ENCODE data around the gene IMPDH1. TPM values are rescaled to one million over a fixed set of nuclear protein-coding genes. Genes with fewer than 3 reads are reported as not detected.

Gene IMPDH1
- total RNA-seq, 4 donors from 2014 or later = 30.2 to 53.7 (median 41.6) TPM

DNA sequence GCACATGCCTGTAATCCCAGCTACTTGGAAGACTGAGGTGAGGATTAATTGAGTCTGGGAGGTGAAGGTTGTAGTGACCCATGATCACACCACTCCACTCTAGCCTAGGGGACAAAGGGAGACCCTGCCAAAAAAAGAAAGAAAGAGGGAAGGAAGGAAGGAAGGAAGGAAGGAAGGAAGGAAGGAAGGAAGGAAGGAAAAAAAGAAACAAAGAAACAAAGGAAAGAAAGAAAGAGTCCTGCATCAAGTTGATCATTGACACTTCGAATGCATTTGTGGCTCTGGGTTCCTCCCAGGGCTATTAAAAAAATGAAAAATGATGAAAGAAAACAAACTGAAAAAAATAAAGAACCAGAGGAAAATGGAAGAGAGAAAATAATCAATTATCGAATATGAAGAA is 44.4 kb downstream of the IMPDH1 start:
- intact Hi-C loops (cut with DNase I) = no loop called here
- H3K27me3 ChIP-seq = peaks cover 0 to 49% (median 0%) of the 10 kb centered on the region in 4 donors

DNA sequence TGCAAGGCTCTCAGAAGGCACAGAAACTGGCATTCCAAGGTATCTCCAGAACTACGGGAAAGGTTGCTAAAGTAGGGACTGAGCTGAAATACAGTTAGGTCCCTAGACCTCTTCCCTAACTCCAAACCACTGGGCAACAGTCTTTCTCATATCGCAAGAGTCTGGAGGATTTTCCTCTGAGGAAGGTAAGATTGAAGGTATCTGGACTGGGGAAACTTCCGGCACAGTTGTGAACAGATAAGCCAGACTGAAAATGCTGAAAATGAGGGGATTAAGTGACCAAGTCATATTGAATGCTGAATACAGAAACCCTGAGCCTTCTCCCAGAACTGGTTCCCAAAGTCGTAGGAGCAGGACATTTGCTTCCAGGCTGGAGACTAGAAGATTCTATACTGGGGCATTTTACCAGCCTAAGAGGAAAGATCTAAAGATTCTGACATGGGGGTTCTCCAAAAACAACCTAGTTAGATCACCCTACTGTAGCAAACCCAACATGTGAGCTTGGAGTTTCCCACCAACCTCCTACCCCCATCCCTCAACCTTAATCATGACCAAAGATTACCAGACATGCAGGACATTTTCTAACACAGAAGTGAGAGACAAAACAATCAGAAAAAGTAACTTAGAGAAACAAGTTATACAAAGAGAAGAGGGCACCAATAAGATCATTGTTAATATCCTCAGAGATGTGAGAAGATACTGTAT is 45.5 kb downstream of the IMPDH1 start:
- no peaks in the 10 kb centered on the region for H3K9me3 ChIP-seq
- H3K27me3 ChIP-seq = peaks cover 0 to 60% (median 0%) of the 10 kb centered on the region in 4 donors
- intact Hi-C loops (cut with DNase I) = no loop called here
- no peak overlapping the region for H3K4me3 ChIP-seq
- DNase-seq = no peak
- 83 to 87% methylated on average over 4 of the region's 4 CpGs for WGBS, 2 donors
- TF ChIP-seq POLR2A (IDR thresholded peaks at IDR 0.05) = no peak
- TF ChIP-seq, protein P1, sequence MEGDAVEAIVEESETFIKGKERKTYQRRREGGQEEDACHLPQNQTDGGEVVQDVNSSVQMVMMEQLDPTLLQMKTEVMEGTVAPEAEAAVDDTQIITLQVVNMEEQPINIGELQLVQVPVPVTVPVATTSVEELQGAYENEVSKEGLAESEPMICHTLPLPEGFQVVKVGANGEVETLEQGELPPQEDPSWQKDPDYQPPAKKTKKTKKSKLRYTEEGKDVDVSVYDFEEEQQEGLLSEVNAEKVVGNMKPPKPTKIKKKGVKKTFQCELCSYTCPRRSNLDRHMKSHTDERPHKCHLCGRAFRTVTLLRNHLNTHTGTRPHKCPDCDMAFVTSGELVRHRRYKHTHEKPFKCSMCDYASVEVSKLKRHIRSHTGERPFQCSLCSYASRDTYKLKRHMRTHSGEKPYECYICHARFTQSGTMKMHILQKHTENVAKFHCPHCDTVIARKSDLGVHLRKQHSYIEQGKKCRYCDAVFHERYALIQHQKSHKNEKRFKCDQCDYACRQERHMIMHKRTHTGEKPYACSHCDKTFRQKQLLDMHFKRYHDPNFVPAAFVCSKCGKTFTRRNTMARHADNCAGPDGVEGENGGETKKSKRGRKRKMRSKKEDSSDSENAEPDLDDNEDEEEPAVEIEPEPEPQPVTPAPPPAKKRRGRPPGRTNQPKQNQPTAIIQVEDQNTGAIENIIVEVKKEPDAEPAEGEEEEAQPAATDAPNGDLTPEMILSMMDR (IDR thresholded peaks at IDR 0.05) = no peak
- H3K4me1 ChIP-seq = peaks cover 16 to 42% (median 17%) of the 10 kb centered on the region in 3 donors
- no peaks in the 10 kb centered on the region for H3K36me3 ChIP-seq
- H3K27ac ChIP-seq = no peak overlapping the region

More for the DNA sequence above, 44.4 kb downstream of the IMPDH1 start:
- no peaks in the 10 kb centered on the region for H3K9me3 ChIP-seq
- H3K27ac ChIP-seq = no peak overlapping the region
- WGBS, 2 donors = 85 to 93% methylated on average over 2 of the region's 2 CpGs
- peaks cover 14 to 38% (median 15%) of the 10 kb centered on the region in 3 donors for H3K4me1 ChIP-seq
- DNase-seq = no peak
- no peak overlapping the region for H3K4me3 ChIP-seq
- no peak for TF ChIP-seq POLR2A (IDR thresholded peaks at IDR 0.05)
- TF ChIP-seq, protein P1 (IDR thresholded peaks at IDR 0.05) = no peak
- H3K36me3 ChIP-seq = no peaks in the 10 kb centered on the region

DNA sequence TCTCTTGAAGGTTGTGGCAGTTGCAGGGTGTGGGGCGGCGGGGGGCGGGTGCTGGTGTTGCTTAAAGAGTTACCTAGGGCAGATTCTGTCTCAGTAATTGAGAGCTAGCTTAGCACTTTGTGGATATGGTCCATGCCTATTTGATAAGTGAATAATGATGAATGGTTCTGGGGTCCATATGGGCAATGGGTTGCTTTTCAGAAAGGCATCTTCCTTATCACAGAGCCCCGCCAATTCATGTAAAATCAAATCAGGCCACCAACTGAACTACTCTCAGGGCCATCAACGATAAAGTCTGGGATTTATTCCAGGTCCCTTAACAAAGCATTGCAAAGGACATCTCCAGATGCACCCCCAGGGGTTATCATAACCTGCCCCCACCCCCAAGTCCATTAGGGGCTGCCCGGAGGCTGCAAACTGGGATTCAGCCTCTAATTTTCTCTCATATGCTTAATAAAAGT is 46.5 kb downstream of the IMPDH1 start:
- no peak for DNase-seq
- Histone ChIP-seq H3K4me3 (no peak overlapping the region), H3K9me3 (no peaks in the 10 kb centered on the region), H3K27me3 (peaks cover 0 to 69% (median 0%) of the 10 kb centered on the region in 4 donors), H3K27ac (no peak overlapping the region), H3K4me1 (peaks cover 16 to 42% (median 17%) of the 10 kb centered on the region in 3 donors), H3K36me3 (no peaks in the 10 kb centered on the region)
- TF ChIP-seq POLR2A (IDR thresholded peaks at IDR 0.05) = no peak
- TF ChIP-seq, protein P1 (IDR thresholded peaks at IDR 0.05) = no peak
- 82 to 90% methylated on average over 5 to 6 of the region's 6 CpGs for WGBS, 2 donors
- intact Hi-C loops (cut with DNase I) = no loop called here

DNA sequence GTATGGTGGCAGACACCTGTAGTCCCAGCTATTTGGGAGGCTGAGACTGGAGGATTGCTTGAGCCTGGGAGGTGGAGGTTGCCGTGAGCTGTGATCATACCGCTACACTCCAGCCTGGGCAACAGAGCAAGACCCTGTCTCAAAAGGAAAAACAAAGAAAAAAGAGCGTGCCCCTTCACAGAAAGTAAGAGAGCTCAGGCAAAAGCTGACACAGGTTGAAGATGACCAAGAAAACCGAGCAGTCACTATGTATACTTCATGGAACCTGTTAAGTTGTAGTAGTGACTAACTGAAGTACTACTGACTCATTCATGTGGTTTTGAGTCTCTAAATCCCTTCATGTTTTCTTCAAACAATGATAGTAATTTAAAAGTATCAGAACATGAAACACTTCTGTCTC is 47.1 kb downstream of the IMPDH1 start:
- H3K4me3 ChIP-seq = no peak overlapping the region
- no peak overlapping the region for H3K27ac ChIP-seq
- DNase-seq = no peak
- H3K4me1 ChIP-seq = peaks cover 16 to 42% (median 17%) of the 10 kb centered on the region in 3 donors
- no peaks in the 10 kb centered on the region for H3K9me3 ChIP-seq
- WGBS, 2 donors = 62 to 74% methylated on average over 4 of the region's 4 CpGs
- H3K36me3 ChIP-seq = no peaks in the 10 kb centered on the region
- TF ChIP-seq, protein P1 (IDR thresholded peaks at IDR 0.05) = no peak
- TF ChIP-seq POLR2A (IDR thresholded peaks at IDR 0.05) = no peak
- peaks cover 0 to 74% (median 0%) of the 10 kb centered on the region in 4 donors for H3K27me3 ChIP-seq
- intact Hi-C loops (cut with DNase I) = no loop called here
